Caco-2 (cell line): ENCODE results near the gene RFC5. TPM values are rescaled to one million over a fixed set of nuclear protein-coding genes. Genes with fewer than 3 reads are reported as not detected.

Experiments used
- BruUV-seq: library from RNA; stranded (reverse); fragments of 400-500 nt; replicated peaks from 2 replicates; lab custom pipeline; 2021; lab: Mats Ljungman, UMichigan
- CTCF ChIA-PET: fragments of 300-600 bp; sonication (Branson Sonifier 250); formaldehyde crosslinking; loops from one replicate; lab custom pipeline; 2022; ENCODE audit warnings: antibody characterized with exemption; lab: Charles Lee
- POLR2A ChIA-PET: fragments of 300-600 bp; sonication (Branson Sonifier 250); formaldehyde crosslinking; loops from one replicate; lab custom pipeline; 2022; ENCODE audit warnings: antibody characterized with exemption; lab: Charles Lee
- DNase-seq, 2 experiments: peaks; one replicate each; pipeline versions ENCODE4 v3.0.0 to v3.0.0-alpha.2; 2020 to 2022
- H3K27me3 ChIP-seq: replicated peaks from 2 replicates; pipeline ENCODE4 v1.6.0; 2011; ENCODE audit warnings: low read length; ENCODE audit not compliant: control insufficient read depth, insufficient read depth
- H3K36me3 ChIP-seq: 2 replicates; pipeline ENCODE4 v1.5.1; 2011; ENCODE audit warnings: low read length; ENCODE audit not compliant: control insufficient read depth, insufficient read depth
- H3K4me1 ChIP-seq: fragments of 250-450 bp; sonication (Bioruptor Pico); 2 replicates; pipeline ENCODE4 v1.5.1; 2020; ENCODE audit warnings: mild to moderate bottlenecking
- H3K4me3 ChIP-seq: 2 replicates; pipeline ENCODE4 v1.5.1; 2011; ENCODE audit warnings: low read depth, mild to moderate bottlenecking, control low read depth, low read length
- H3K9me3 ChIP-seq: fragments of 250-450 bp; sonication (Bioruptor Pico); 2 replicates; pipeline ENCODE4 v1.5.1; 2020; ENCODE audit warnings: mild to moderate bottlenecking, moderate library complexity
- H3K27ac Mint-ChIP-seq: one replicate; pipeline ENCODE4 v1.8.0; 2022; ENCODE audit warnings: mixed read lengths; ENCODE audit not compliant: unreplicated experiment
- H3K27me3 Mint-ChIP-seq: one replicate; pipeline ENCODE4 v1.8.0; 2022; ENCODE audit warnings: mixed read lengths; ENCODE audit not compliant: insufficient read depth, unreplicated experiment
- H3K36me3 Mint-ChIP-seq: one replicate; pipeline ENCODE4 v1.8.0; 2022; ENCODE audit warnings: mild to moderate bottlenecking, mixed read lengths; ENCODE audit not compliant: insufficient read depth, unreplicated experiment
- H3K4me1 Mint-ChIP-seq: one replicate; pipeline ENCODE4 v1.8.0; 2022; ENCODE audit warnings: low read depth, mixed read lengths; ENCODE audit not compliant: unreplicated experiment
- H3K4me3 Mint-ChIP-seq: one replicate; pipeline ENCODE4 v1.8.0; 2022; ENCODE audit warnings: mild to moderate bottlenecking, moderate library complexity, mixed read lengths; ENCODE audit not compliant: unreplicated experiment
- H3K9me3 Mint-ChIP-seq: one replicate; pipeline ENCODE4 v1.8.0; 2022; ENCODE audit warnings: mixed read lengths; ENCODE audit not compliant: unreplicated experiment
- CTCF ChIP-seq, 2 experiments: fragments of 200-600 bp in 1 of 2; IDR thresholded peaks; 1 replicate in 1 of 2; 2 replicates in 1 of 2; pipeline versions ENCODE4 v1.5.1 to v1.8.0; 2011 to 2022; ENCODE audit warnings: antibody characterized with exemption in 1 of 2, control low read depth in 1 of 2, inconsistent platforms in 1 of 2, low read depth in 1 of 2, low read length in 1 of 2, mild to moderate bottlenecking in 1 of 2, moderate library complexity in 1 of 2; ENCODE audit not compliant: insufficient read depth in 1 of 2, severe bottlenecking in 1 of 2, unreplicated experiment in 1 of 2
- intact Hi-C: fragments of 100-400 bp; cut with micrococcal nuclease; formaldehyde crosslinking; loops from one replicate; pipeline ENCODE4 v1.10.0; 2022; ENCODE audit not compliant: unreplicated experiment
- total RNA-seq: library from RNA; stranded (reverse); gene quantifications from 2 replicates; pipeline ENCODE4 v1.2.3, GENCODE V29; 2022

RFC5 gene
- total RNA-seq, 1 experiment from 2014 or later: 42.7 TPM

- peaks cover 20% of the 10 kb centered on the region for H3K4me1 Mint-ChIP-seq
- intact Hi-C loops: no loop called here
- ChIA-PET CTCF (interaction anchor here (1.7 kb wide), 1 partner anchor 21 kb away, joined by 5 read pairs; no protein-coding TSS in a partner anchor), POLR2A (interaction anchor here (0.5 kb wide), 1 partner anchor 79 kb away, joined by 3 read pairs; no protein-coding TSS in a partner anchor)
- Histone ChIP-seq H3K4me3 (no peak overlapping the region), H3K27me3 (no peaks in the 10 kb centered on the region), H3K36me3 (no peaks in the 10 kb centered on the region), H3K4me1 (peaks cover 42% of the 10 kb centered on the region), H3K9me3 (no peaks in the 10 kb centered on the region)
- H3K9me3 Mint-ChIP-seq: no peaks in the 10 kb centered on the region
- H3K4me3 Mint-ChIP-seq: no peak overlapping the region
- H3K27ac Mint-ChIP-seq: no peak overlapping the region
- no TSS peak for BruUV-seq
- peaks cover 19% of the 10 kb centered on the region for H3K36me3 Mint-ChIP-seq
- DNase-seq: no peak
- no peaks in the 10 kb centered on the region for H3K27me3 Mint-ChIP-seq
- no peak for TF ChIP-seq CTCF (IDR thresholded peaks at IDR 0.05; ENCODE audit: insufficient read depth in 1 of 2, low read depth in 1 of 2, low read length in 1 of 2, severe bottlenecking in 1 of 2, unreplicated experiment in 1 of 2)
These were observed 39.6 kb downstream of the RFC5 start for GRCh38 chr12:118055865-118056773.

GRCh38 chr12:118058227-118058626 lies 41.7 kb downstream of the RFC5 start:
- Mint-ChIP-seq H3K9me3 (no peaks in the 10 kb centered on the region), H3K4me3 (no peak overlapping the region), H3K27me3 (no peaks in the 10 kb centered on the region), H3K4me1 (peaks cover 25% of the 10 kb centered on the region), H3K36me3 (peaks cover 23% of the 10 kb centered on the region), H3K27ac (no peak overlapping the region)
- no peak for DNase-seq
- CTCF ChIA-PET: no interaction called here
- TF ChIP-seq CTCF (IDR thresholded peaks at IDR 0.05; ENCODE audit: insufficient read depth in 1 of 2, low read depth in 1 of 2, low read length in 1 of 2, severe bottlenecking in 1 of 2, unreplicated experiment in 1 of 2): no peak
- intact Hi-C loops: no loop called here
- H3K36me3 ChIP-seq: no peaks in the 10 kb centered on the region
- H3K4me1 ChIP-seq: peaks cover 31% of the 10 kb centered on the region
- no peak overlapping the region for H3K4me3 ChIP-seq
- no TSS peak for BruUV-seq
- H3K27me3 ChIP-seq: no peaks in the 10 kb centered on the region
- POLR2A ChIA-PET: interaction anchor here (0.6 kb wide), 1 partner anchor 396 kb away, joined by 3 read pairs; no protein-coding TSS in a partner anchor
- no peaks in the 10 kb centered on the region for H3K9me3 ChIP-seq

GRCh38 chr12:118058881-118059280 lies 42.4 kb downstream of the RFC5 start:
- CTCF ChIA-PET: no interaction called here
- Histone ChIP-seq H3K27me3 (no peaks in the 10 kb centered on the region), H3K4me3 (no peak overlapping the region), H3K4me1 (peaks cover 30% of the 10 kb centered on the region), H3K9me3 (no peaks in the 10 kb centered on the region), H3K36me3 (no peaks in the 10 kb centered on the region)
- H3K27ac Mint-ChIP-seq: no peak overlapping the region
- no peak for DNase-seq
- no TSS peak for BruUV-seq
- no peaks in the 10 kb centered on the region for H3K27me3 Mint-ChIP-seq
- TF ChIP-seq CTCF (IDR thresholded peaks at IDR 0.05; ENCODE audit: insufficient read depth in 1 of 2, low read depth in 1 of 2, low read length in 1 of 2, severe bottlenecking in 1 of 2, unreplicated experiment in 1 of 2): no peak
- POLR2A ChIA-PET: interaction anchor here (0.6 kb wide), 1 partner anchor 1101 kb away, joined by 3 read pairs; no protein-coding TSS in a partner anchor
- H3K4me3 Mint-ChIP-seq: no peak overlapping the region
- intact Hi-C loops: no loop called here
- peaks cover 22% of the 10 kb centered on the region for H3K4me1 Mint-ChIP-seq
- peaks cover 27% of the 10 kb centered on the region for H3K36me3 Mint-ChIP-seq
- no peaks in the 10 kb centered on the region for H3K9me3 Mint-ChIP-seq
